ENCODE results near the gene MID1IP1. TPM values are rescaled to one million over a fixed set of nuclear protein-coding genes. Genes with fewer than 3 reads are reported as not detected.

MID1IP1 gene
- total and polyA plus RNA-seq, 10 of the 15 experiments (the other 5 are each of a cell fraction or from before 2014, with no cell fraction given): 0.21 to 62.2 (median 14.6) TPM

DNA sequence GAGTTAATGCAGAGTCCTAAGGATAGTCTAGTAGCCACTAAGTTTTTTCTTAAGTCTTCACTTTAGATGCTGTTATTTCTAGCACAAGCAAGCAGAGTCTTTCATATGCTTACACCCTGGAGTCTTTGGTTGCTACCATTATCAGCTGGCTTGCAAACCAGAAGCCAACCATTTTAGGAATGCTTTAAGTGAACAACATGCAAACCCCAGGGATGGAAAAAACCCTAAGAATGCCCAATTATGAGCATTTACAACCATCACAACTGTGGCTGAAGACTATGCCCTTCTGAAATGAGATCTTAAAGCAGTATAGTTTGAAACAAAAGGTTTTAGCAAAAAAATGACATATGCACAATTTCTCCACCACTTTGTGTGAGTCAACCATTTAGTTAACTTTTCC lies 6.6 kb downstream of the MID1IP1 start:
- H2AFZ ChIP-seq (ENCODE audit: control insufficient read depth, low read depth, low read length): no peak overlapping the region
- no peaks in the 10 kb centered on the region for H3K4me1 ChIP-seq (ENCODE audit: control insufficient read depth, insufficient read depth, low read length)
- intact Hi-C loops (cut with micrococcal nuclease; ENCODE audit: unreplicated experiment): loop anchor here (2.0 to 10.0 kb wide), 2 partner anchors 179 to 347 kb away; no protein-coding TSS in a partner anchor
- ChIA-PET RAD21 (ENCODE audit: unreplicated experiment) (interaction anchor here (1.4 to 2.8 kb wide), 3 partner anchors 40 to 74 kb away, joined by 5 to 15 read pairs (median 10); no protein-coding TSS in a partner anchor), SMC1A (ENCODE audit: uncharacterized antibody, unreplicated experiment) (interaction anchor here (0.9 to 2.4 kb wide), 6 partner anchors 71 to 346 kb away, joined by 3 to 24 read pairs (median 8); no protein-coding TSS in a partner anchor), CTCF (interaction anchor here (0.8 kb wide), 1 partner anchor 144 kb away, joined by 3 read pairs; no protein-coding TSS in a partner anchor), POLR2A (interaction anchor here (1.6 to 2.6 kb wide), 2 partner anchors 72 to 74 kb away, joined by 7 to 12 read pairs; no protein-coding TSS in a partner anchor)
- FAIRE-seq (no peak), ATAC-seq (no peak), DNase-seq (ENCODE audit: low read depth, low spot score) (no peak)
- H3K9ac ChIP-seq (ENCODE audit: control insufficient read depth, insufficient read depth, low read length): no peak overlapping the region
- H3K4me2 ChIP-seq (ENCODE audit: control insufficient read depth, insufficient read depth): no peak overlapping the region
- in situ Hi-C loops (cut with MboI): loop anchor here (10.0 kb wide), 1 partner anchor 167 kb away; no protein-coding TSS in a partner anchor
- no TSS peak for BruUV-seq (replicated peaks)
- no peaks in the 10 kb centered on the region; the same call in 2 of the 3 replicates for H3K9me3 ChIP-seq (replicated peaks; ENCODE audit: control insufficient read depth, insufficient read depth, low read length)
- H3K36me3 ChIP-seq (ENCODE audit: control insufficient read depth in 2 of 2, insufficient read depth in 2 of 2, low read length in 1 of 2): no peaks in the 10 kb centered on the region
- no peaks in the 10 kb centered on the region for H3K27me3 ChIP-seq (replicated peaks in 1 of 2; ENCODE audit: control insufficient read depth in 2 of 2, insufficient read depth in 2 of 2, low read length in 1 of 2)
- H3K79me2 ChIP-seq (ENCODE audit: control insufficient read depth, insufficient read depth, low read length): peaks cover 46% of the 10 kb centered on the region
- H3K27ac ChIP-seq (ENCODE audit: control insufficient read depth, insufficient read depth): no peak overlapping the region
- no peak overlapping the region for H3K4me3 ChIP-seq
- no peaks in the 10 kb centered on the region for H4K20me1 ChIP-seq (ENCODE audit: control insufficient read depth, insufficient read depth)
- no peak for TF ChIP-seq NR2C2 (IDR thresholded peaks at IDR 0.05; ENCODE audit: borderline replicate concordance, control insufficient read depth, insufficient read length, low read depth)
- TF ChIP-seq LARP7 (IDR thresholded peaks at IDR 0.05): no peak
- TF ChIP-seq, protein P1, sequence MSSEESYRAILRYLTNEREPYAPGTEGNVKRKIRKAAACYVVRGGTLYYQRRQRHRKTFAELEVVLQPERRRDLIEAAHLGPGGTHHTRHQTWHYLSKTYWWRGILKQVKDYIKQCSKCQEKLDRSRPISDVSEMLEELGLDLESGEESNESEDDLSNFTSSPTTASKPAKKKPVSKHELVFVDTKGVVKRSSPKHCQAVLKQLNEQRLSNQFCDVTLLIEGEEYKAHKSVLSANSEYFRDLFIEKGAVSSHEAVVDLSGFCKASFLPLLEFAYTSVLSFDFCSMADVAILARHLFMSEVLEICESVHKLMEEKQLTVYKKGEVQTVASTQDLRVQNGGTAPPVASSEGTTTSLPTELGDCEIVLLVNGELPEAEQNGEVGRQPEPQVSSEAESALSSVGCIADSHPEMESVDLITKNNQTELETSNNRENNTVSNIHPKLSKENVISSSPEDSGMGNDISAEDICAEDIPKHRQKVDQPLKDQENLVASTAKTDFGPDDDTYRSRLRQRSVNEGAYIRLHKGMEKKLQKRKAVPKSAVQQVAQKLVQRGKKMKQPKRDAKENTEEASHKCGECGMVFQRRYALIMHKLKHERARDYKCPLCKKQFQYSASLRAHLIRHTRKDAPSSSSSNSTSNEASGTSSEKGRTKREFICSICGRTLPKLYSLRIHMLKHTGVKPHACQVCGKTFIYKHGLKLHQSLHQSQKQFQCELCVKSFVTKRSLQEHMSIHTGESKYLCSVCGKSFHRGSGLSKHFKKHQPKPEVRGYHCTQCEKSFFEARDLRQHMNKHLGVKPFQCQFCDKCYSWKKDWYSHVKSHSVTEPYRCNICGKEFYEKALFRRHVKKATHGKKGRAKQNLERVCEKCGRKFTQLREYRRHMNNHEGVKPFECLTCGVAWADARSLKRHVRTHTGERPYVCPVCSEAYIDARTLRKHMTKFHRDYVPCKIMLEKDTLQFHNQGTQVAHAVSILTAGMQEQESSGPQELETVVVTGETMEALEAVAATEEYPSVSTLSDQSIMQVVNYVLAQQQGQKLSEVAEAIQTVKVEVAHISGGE (CRISPR knock-in tag; IDR thresholded peaks at IDR 0.05): no peak
- TF ChIP-seq HDAC6 (IDR thresholded peaks at IDR 0.05; ENCODE audit: unreplicated experiment): no peak
- TF ChIP-seq TCF12 (IDR thresholded peaks at IDR 0.05; ENCODE audit: low read depth, low read length): no peak
- TF ChIP-seq IKZF2 (IDR thresholded peaks at IDR 0.05): no peak
- no peak for TF ChIP-seq CREB1 (IDR thresholded peaks at IDR 0.05; ENCODE audit: low read depth)
- TF ChIP-seq ESRRA (IDR thresholded peaks at IDR 0.05; ENCODE audit: low read length): no peak
- TF ChIP-seq REST (IDR thresholded peaks at IDR 0.05; ENCODE audit: low read depth, low read length): no peak
- TF ChIP-seq, protein P2, sequence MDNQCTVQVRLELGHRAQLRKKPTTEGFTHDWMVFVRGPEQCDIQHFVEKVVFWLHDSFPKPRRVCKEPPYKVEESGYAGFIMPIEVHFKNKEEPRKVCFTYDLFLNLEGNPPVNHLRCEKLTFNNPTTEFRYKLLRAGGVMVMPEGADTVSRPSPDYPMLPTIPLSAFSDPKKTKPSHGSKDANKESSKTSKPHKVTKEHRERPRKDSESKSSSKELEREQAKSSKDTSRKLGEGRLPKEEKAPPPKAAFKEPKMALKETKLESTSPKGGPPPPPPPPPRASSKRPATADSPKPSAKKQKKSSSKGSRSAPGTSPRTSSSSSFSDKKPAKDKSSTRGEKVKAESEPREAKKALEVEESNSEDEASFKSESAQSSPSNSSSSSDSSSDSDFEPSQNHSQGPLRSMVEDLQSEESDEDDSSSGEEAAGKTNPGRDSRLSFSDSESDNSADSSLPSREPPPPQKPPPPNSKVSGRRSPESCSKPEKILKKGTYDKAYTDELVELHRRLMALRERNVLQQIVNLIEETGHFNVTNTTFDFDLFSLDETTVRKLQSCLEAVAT (IDR thresholded peaks at IDR 0.05): no peak
- no peak for TF ChIP-seq CBFB (IDR thresholded peaks at IDR 0.05; ENCODE audit: low read depth)
- TF ChIP-seq, protein P3, sequence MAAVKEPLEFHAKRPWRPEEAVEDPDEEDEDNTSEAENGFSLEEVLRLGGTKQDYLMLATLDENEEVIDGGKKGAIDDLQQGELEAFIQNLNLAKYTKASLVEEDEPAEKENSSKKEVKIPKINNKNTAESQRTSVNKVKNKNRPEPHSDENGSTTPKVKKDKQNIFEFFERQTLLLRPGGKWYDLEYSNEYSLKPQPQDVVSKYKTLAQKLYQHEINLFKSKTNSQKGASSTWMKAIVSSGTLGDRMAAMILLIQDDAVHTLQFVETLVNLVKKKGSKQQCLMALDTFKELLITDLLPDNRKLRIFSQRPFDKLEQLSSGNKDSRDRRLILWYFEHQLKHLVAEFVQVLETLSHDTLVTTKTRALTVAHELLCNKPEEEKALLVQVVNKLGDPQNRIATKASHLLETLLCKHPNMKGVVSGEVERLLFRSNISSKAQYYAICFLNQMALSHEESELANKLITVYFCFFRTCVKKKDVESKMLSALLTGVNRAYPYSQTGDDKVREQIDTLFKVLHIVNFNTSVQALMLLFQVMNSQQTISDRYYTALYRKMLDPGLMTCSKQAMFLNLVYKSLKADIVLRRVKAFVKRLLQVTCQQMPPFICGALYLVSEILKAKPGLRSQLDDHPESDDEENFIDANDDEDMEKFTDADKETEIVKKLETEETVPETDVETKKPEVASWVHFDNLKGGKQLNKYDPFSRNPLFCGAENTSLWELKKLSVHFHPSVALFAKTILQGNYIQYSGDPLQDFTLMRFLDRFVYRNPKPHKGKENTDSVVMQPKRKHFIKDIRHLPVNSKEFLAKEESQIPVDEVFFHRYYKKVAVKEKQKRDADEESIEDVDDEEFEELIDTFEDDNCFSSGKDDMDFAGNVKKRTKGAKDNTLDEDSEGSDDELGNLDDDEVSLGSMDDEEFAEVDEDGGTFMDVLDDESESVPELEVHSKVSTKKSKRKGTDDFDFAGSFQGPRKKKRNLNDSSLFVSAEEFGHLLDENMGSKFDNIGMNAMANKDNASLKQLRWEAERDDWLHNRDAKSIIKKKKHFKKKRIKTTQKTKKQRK (IDR thresholded peaks at IDR 0.05; ENCODE audit: low read depth, low read length): no peak
